Mucosa of descending colon (tissue), 3 donors: ENCODE measurements around the gene EIF4EBP3. TPM values are rescaled to one million over a fixed set of nuclear protein-coding genes. Genes with fewer than 3 reads are reported as not detected.
A peak's percentile ranks its signal among the peaks of the same experiment; 100 is the strongest.

Source experiments
- ATAC-seq: fragments of 200-7000 bp; cut with Tn5 transposase; one replicate; pipeline ENCODE4 v1.9.1; 2020; ENCODE audit warnings: mild to moderate bottlenecking, moderate library complexity
- DNase-seq, 3 donors: peaks; one replicate each; pipeline ENCODE4 v3.0.0-alpha.2; 2020
- H3K36me3 ChIP-seq: fragments of 200-600 bp; one replicate; pipeline ENCODE4 v1.8.0; 2021; ENCODE audit warnings: low read depth, mild to moderate bottlenecking
- H3K4me1 ChIP-seq: fragments of 200-600 bp; one replicate; pipeline ENCODE4 v1.8.0; 2021; ENCODE audit warnings: low read depth, mild to moderate bottlenecking
- H3K4me3 ChIP-seq: fragments of 200-600 bp; one replicate; pipeline ENCODE4 v1.8.0; 2021; ENCODE audit warnings: mild to moderate bottlenecking
- H3K9me3 ChIP-seq: fragments of 200-600 bp; one replicate; pipeline ENCODE4 v1.8.0; 2021; ENCODE audit warnings: mild to moderate bottlenecking
- CTCF ChIP-seq: fragments of 200-600 bp; IDR thresholded peaks from one replicate; pipeline ENCODE4 v1.8.0; 2022; ENCODE audit warnings: antibody characterized with exemption, mild to moderate bottlenecking
- intact Hi-C, 2 donors: fragments of 100-400 bp; cut with DNase I in 1 of 2; cut with micrococcal nuclease in 1 of 2; formaldehyde crosslinking; loops; one replicate each; pipeline versions ENCODE4 v1.11.0 to v1.11.1; 2022; cut with DNase I, micrococcal nuclease
- total RNA-seq, 3 donors: library from RNA; stranded (reverse); fragmentation: NEBNext Ultra II Directional in 2 of 3; extraction: Animal tissue kit (Norgen Biotek cat#: 25700) in 2 of 3; gene quantifications; one replicate each; pipeline versions ENCODE4 v1.2.1 to v1.2.4, GENCODE V29; 2021 to 2023
- donor health status: DM: no; HTN: no; CAD: no; lungs with moderate emphysema.
- donor health status: DM: no; HTN: no; CAD: no.
- donor health status: DM: no; HTN: yes; CAD: no.

Gene EIF4EBP3
- total RNA-seq, 3 donors from 2014 or later = 18.5 to 51.9 (median 23.1) TPM

DNA sequence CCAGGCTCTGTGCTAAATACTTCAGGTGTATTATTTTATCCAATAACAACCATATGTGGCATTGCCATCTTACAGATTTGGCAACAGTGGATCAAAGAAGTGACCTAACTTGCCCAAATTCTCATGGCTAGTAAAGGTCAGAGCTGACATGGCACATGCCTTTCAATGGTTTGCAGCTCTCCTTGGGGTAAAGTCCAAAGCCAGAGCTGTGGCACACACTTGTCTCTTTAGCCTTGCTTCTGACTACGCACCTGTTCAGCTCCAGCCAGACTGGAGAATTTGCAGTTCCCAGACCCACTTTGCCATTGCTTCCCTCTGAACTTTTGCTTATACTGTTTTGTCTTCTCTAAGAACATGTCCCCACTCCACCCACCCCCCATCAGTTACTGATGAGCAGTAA, 23.0 kb downstream of the EIF4EBP3 start:
- H3K36me3 ChIP-seq = peaks cover 6% of the 10 kb centered on the region
- peaks cover 10% of the 10 kb centered on the region for H3K4me1 ChIP-seq
- intact Hi-C loops = no loop called here
- no peaks in the 10 kb centered on the region for H3K9me3 ChIP-seq
- ATAC-seq = no peak
- no peak for TF ChIP-seq CTCF
- no peak overlapping the region for H3K4me3 ChIP-seq
- DNase-seq = no peak

DNA sequence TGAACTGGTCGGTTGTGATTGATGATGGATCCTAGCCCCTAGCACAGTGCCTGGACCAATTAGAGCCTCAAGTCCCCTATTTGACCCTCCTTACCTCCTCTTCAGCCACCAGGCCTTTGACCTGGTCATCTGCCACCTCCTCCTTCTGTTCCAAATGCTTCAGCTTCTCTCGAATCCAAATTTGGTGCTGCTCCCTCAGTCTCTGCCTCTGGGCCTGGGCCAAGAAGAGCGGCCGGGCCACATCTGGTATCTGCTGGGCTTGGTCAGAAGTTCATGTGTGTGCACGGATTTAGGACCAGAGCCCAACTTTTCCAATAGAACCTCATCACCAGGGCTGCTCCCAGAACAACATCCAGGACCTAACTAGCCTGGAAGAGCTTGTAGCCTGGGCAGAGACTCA, 23.6 kb downstream of the EIF4EBP3 start:
- Histone ChIP-seq H3K9me3 (no peaks in the 10 kb centered on the region), H3K4me3 (no peak overlapping the region), H3K4me1 (peaks cover 5% of the 10 kb centered on the region), H3K36me3 (peaks cover 6% of the 10 kb centered on the region)
- TF ChIP-seq CTCF = no peak
- no peak for ATAC-seq
- DNase-seq = peak in 1 of 3 donors; percentile 51
- intact Hi-C loops = no loop called here

GRCh38 chr5:140573683-140574082, 26.2 kb downstream of the EIF4EBP3 start:
- intact Hi-C loops = no loop called here
- Histone ChIP-seq H3K36me3 (no peaks in the 10 kb centered on the region), H3K9me3 (no peaks in the 10 kb centered on the region), H3K4me1 (peaks cover 14% of the 10 kb centered on the region), H3K4me3 (no peak overlapping the region)
- no peak for ATAC-seq
- no peak for TF ChIP-seq CTCF
- peak in 1 of 3 donors; percentile 27 for DNase-seq

GRCh38 chr5:140574165-140574564, 26.7 kb downstream of the EIF4EBP3 start:
- no peak for DNase-seq
- TF ChIP-seq CTCF = no peak
- Histone ChIP-seq H3K36me3 (no peaks in the 10 kb centered on the region), H3K4me3 (no peak overlapping the region), H3K9me3 (no peaks in the 10 kb centered on the region), H3K4me1 (peaks cover 14% of the 10 kb centered on the region)
- ATAC-seq = peak; percentile 46
- intact Hi-C loops = no loop called here

DNA sequence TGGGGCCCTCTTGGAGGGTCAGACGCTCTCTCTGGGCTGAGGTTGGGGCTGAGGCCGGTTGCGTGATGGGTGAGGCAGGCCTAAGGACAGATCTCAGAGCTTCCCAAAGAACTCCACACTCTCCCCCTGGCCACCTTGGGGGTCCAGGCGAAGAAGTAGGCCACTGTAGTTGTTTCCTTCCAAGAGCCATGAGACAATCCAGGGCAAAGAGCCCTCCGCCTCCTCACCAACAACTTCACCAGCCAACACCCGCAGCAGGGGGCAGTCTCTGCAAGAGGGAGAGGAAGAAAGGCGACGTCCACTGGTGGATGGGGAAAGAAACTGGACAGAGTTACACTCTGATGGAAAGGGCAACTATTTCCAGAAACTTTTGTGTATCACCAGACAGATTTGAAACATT, 27.8 kb downstream of the EIF4EBP3 start:
- H3K4me3 ChIP-seq = no peak overlapping the region
- ATAC-seq (peak; percentile 88), DNase-seq (peak in 2 of 3 donors; percentile 72 to 84)

More for the DNA sequence above, 27.8 kb downstream of the EIF4EBP3 start:
- intact Hi-C loops = loop anchor here in 1 of 2 donors (5.0 kb wide), 1 partner anchor 57 kb away; the partner anchor contains the start of gene CD14
- peak; percentile 13 for TF ChIP-seq CTCF
- Histone ChIP-seq H3K4me1 (peaks cover 8% of the 10 kb centered on the region), H3K36me3 (no peaks in the 10 kb centered on the region), H3K9me3 (no peaks in the 10 kb centered on the region)
